Measurements from ENCODE around the gene PLN.

The PLN gene

GRCh38 chr6:118594877-118595276 lies 46.8 kb downstream of the PLN start:
- DNase-seq (ENCODE audit: low read depth), result no peak
- TF ChIP-seq CTCF (IDR thresholded peaks at IDR 0.05; ENCODE audit: low read depth, low read length, missing control alignments), result no peak
- no peak overlapping the region for H3K4me3 ChIP-seq (ENCODE audit: low read depth, low read length)

DNA sequence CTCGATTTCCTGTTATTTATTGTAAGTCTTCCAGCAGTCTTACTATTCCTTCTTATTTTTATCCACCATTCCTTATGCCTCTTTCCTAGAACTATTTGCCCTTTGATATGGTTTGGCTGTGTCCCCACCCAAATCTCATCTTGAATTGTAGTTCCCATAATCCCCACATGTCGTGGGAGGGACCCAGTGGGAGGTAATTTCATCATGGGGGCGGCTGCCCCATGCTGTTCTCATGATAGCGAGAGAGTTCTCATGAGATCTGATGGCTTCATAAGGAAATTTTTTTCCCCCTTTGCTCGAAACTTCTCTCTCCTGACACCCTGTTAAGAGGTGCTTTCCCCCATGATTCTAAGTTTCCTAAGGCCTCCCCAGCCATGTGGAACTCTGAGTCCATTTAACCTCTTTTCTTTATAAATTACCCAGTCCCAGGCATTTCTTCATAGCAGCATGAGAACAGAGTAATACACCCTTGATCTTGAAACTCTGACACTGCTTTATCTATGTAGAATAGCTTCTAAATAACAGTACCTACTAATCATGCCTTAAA lies 48.8 kb downstream of the PLN start:
- DNase-seq (ENCODE audit: low read depth), result no peak
- no peak for TF ChIP-seq CTCF (IDR thresholded peaks at IDR 0.05; ENCODE audit: low read depth, low read length, missing control alignments)
- no peak overlapping the region for H3K4me3 ChIP-seq (ENCODE audit: low read depth, low read length)

DNA sequence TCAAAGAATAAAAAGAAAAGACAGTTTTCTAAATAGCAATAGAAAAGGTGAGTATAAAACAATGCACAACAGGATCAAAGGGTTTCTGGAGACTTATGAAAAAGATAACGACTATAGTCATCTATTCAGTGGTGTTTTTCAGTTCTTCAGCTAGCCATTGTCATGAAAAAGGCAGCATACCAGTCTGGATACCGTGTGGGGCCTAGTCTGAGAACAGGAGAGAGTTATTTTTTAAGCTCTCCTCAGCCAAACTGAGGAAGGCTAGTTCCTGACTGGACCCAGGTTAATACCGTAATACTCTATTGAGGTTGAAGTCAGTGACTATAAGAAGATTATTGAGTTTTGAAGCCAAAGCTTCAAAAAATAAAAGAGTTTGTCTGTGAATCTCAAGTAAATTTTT lies 49.5 kb downstream of the PLN start:
- H3K4me3 ChIP-seq (ENCODE audit: low read depth, low read length), result no peak overlapping the region
- TF ChIP-seq CTCF (IDR thresholded peaks at IDR 0.05; ENCODE audit: low read depth, low read length, missing control alignments), result no peak
- DNase-seq (ENCODE audit: low read depth), result no peak

GRCh38 chr6:118598324-118598723 lies 50.2 kb downstream of the PLN start:
- DNase-seq (ENCODE audit: low read depth), result no peak
- TF ChIP-seq CTCF (IDR thresholded peaks at IDR 0.05; ENCODE audit: low read depth, low read length, missing control alignments), result no peak
- no peak overlapping the region for H3K4me3 ChIP-seq (ENCODE audit: low read depth, low read length)

DNA sequence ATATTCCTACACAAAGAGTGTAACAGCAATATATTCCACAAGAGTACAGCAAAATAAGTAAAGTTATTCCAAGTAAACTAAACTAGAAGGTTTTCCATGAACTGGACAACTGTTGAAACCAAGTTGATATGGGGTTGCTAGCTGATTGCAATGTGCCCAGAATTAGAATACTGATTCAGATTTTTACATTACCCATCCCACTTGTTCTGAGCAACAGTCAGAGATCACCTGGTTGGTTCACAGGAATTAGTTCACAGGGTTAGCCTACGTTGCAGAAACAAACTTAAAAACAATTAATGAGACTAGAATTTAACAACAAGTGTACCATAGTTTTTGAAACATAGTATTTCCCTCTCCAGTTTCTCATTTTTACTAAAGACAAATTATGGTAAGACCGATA lies 54.2 kb downstream of the PLN start:
- DNase-seq (ENCODE audit: low read depth), result no peak
- no peak for TF ChIP-seq CTCF (IDR thresholded peaks at IDR 0.05; ENCODE audit: low read depth, low read length, missing control alignments)
- no peak overlapping the region for H3K4me3 ChIP-seq (ENCODE audit: low read depth, low read length)

DNA sequence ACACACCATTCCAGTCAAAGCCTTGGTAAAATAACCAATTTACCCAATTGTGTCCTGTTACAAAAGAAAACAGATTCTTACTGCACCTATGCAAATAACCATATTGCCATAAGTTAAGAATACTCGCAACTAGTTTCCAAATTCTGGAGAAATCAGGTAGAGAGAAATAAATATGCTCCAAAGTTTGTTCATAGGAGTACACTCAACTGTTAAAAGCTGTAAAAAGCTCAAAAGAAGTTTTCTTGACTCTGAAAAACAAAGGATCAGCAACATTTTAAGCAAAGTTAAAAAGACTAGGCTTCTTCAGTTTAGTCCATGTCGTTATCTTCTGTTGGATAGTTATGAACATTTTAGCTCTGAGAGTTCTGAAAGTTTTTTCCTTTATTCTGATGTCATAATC lies 55.3 kb downstream of the PLN start:
- TF ChIP-seq CTCF (IDR thresholded peaks at IDR 0.05; ENCODE audit: low read depth, low read length, missing control alignments), result no peak
- H3K4me3 ChIP-seq (ENCODE audit: low read depth, low read length), result no peak overlapping the region
- no peak for DNase-seq (ENCODE audit: low read depth)

GRCh38 chr6:118606268-118606667 lies 58.2 kb downstream of the PLN start:
- no peak for TF ChIP-seq CTCF (IDR thresholded peaks at IDR 0.05; ENCODE audit: low read depth, low read length, missing control alignments)
- no peak overlapping the region for H3K4me3 ChIP-seq (ENCODE audit: low read depth, low read length)
- DNase-seq (ENCODE audit: low read depth), result no peak

Measured in GM12864 (cell line).